Sigmoid colon (tissue), 4 donors: Measurements from ENCODE around the gene TSC22D4.

Source experiments
- CTCF ChIP-seq, 4 experiments: fragments of 450-650 bp in 3 of 4; fragments of 200-600 bp in 1 of 4; IDR thresholded peaks; one replicate each; pipeline ENCODE4 v1.5.1; 2016 to 2019; ENCODE audit warnings: antibody characterized with exemption in 4 of 4, mild to moderate bottlenecking in 3 of 4, moderate library complexity in 2 of 4
- POLR2A ChIP-seq, 2 donors: fragments of 450-650 bp; IDR thresholded peaks; one replicate each; pipeline ENCODE4 v1.6.1; 2016; ENCODE audit warnings: antibody characterized with exemption in 2 of 2, mild to moderate bottlenecking in 2 of 2, moderate library complexity in 2 of 2
- POLR2AphosphoS5 ChIP-seq, 4 donors: sonication (generic); formaldehyde crosslinking; IDR thresholded peaks; one replicate each; pipeline ENCODE4 v1.6.1; 2017; ENCODE audit warnings: antibody characterized with exemption in 4 of 4

DNA sequence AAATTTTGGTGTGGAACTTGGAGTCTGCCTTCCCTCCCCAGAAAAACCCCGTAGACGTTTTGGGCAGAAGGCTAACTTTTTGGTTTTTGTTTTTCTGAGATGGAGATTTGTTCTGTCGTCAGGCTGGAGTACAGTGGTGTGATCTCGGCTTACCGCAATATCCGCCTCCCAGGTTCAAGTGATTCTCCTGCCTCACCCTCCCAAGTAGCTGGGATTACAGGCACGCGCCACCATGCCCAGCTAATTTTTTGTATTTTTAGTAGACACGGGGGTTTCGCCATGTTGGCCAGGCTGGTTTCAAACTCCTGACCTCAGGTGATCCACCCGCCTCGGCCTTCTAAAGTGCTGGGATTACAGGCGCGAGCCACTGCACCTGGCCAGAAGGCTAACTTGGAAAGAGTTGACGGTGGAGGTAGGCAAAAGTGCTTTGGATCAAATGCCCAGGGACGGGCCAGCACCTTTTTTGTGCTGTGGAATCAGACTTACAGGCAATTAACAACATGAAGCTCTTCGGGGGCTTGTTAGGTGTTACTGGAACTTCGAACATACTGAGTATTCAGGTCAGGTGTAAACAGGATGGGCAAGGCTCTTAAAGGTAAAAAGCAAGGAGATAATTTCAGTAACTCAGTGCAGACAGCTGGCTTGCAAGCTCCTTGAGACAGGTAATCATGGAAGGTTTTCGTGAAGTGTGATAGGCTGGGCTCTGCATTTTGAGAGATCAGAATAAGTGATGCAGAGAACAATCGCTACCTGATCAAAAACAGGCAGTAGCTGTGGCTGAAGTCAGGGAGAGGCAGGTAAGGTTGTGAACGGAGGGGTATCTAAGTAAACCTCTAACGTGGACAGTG lies 44.5 kb downstream of the TSC22D4 start:
- TF ChIP-seq CTCF (IDR thresholded peaks at IDR 0.05), result no peak
- no peak for TF ChIP-seq POLR2AphosphoS5 (IDR thresholded peaks at IDR 0.05)
- no peak for TF ChIP-seq POLR2A (IDR thresholded peaks at IDR 0.05)
